Measurements from ENCODE around the gene ZBTB20.
A peak's percentile ranks its signal among the peaks of the same experiment; 100 is the strongest.
"Not testable (repeated sequence)": the region's sequence is repeated elsewhere in the genome, so short reads cannot be mapped to it uniquely, and the experiment has no call there.

Gene ZBTB20

GRCh38 chr3:114709102-114709501, 438.0 kb downstream of the ZBTB20 start:
- DNase-seq: no peak

- no peak for DNase-seq
Measured at GRCh38 chr3:114707252-114707860, 439.7 kb downstream of the ZBTB20 start.

- DNase-seq: peak; percentile 90
Measured at GRCh38 chr3:114706591-114707232, 440.4 kb downstream of the ZBTB20 start.

- no peak for DNase-seq
Measured at GRCh38 chr3:114700637-114701234, 446.4 kb downstream of the ZBTB20 start.

- no peak for DNase-seq
Measured at GRCh38 chr3:114698146-114699105, 448.7 kb downstream of the ZBTB20 start.

GRCh38 chr3:114697401-114697800, 449.7 kb downstream of the ZBTB20 start:
- DNase-seq: no peak

GRCh38 chr3:114694251-114694650, 452.8 kb downstream of the ZBTB20 start:
- DNase-seq: no peak

- no peak for DNase-seq
Measured at GRCh38 chr3:114691871-114692270, 455.2 kb downstream of the ZBTB20 start.

GRCh38 chr3:114690911-114691310, 456.2 kb downstream of the ZBTB20 start:
- DNase-seq: no peak

GRCh38 chr3:114687151-114687550, 459.9 kb downstream of the ZBTB20 start:
- no peak for DNase-seq

- no peak for DNase-seq
Measured at GRCh38 chr3:114686621-114687020, 460.5 kb downstream of the ZBTB20 start.

- DNase-seq: peak; percentile 18
Measured at GRCh38 chr3:114685161-114685560, 461.9 kb downstream of the ZBTB20 start.

GRCh38 chr3:114680299-114680698, 466.8 kb downstream of the ZBTB20 start:
- no peak for DNase-seq

GRCh38 chr3:114679773-114680172, 467.3 kb downstream of the ZBTB20 start:
- not testable (repeated sequence) for DNase-seq

- no peak for DNase-seq
Measured at GRCh38 chr3:114675104-114675503, 472.0 kb downstream of the ZBTB20 start.

GRCh38 chr3:114674036-114674435, 473.1 kb downstream of the ZBTB20 start:
- DNase-seq: no peak

- DNase-seq: no peak
Measured at GRCh38 chr3:114673481-114673880, 473.6 kb downstream of the ZBTB20 start.

- no peak for DNase-seq
Measured at GRCh38 chr3:114672692-114673447, 474.2 kb downstream of the ZBTB20 start.

GRCh38 chr3:114671741-114672510, 475.2 kb downstream of the ZBTB20 start:
- DNase-seq: no peak

GRCh38 chr3:114669614-114670013, 477.5 kb downstream of the ZBTB20 start:
- DNase-seq: no peak

- no peak for DNase-seq
Measured at GRCh38 chr3:114668099-114668498, 479.0 kb downstream of the ZBTB20 start.

- DNase-seq: no peak
Measured at GRCh38 chr3:114666623-114667022, 480.5 kb downstream of the ZBTB20 start.
